ENCODE results near the gene OSBPL10.

DNA sequence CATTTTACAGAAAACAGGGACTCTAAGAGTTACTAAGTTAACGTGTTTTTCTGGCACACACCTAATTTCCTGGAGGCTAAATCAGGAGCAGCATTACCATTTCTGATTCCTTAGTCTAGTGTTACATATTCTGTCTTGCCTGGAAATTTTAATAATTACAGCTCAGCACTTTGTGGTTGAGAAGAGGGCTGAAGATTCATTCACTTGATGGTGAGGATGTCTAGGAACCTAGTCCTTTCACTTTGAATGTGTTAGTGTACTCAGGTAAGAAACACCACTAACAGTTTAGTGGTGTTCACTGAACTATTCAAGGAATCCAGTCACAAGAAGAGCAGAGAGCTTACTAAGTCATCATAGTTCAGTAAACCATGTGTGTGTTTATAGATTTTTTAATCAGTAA, 345.5 kb downstream of the OSBPL10 start:
- no peak for TF ChIP-seq TOX (CRISPR knock-in tag; IDR thresholded peaks at IDR 0.05; ENCODE audit: borderline replicate concordance)
- no peak for TF ChIP-seq CSDC2 (CRISPR knock-in tag; IDR thresholded peaks at IDR 0.05)
- TF ChIP-seq RARB (CRISPR knock-in tag; IDR thresholded peaks at IDR 0.05) = no peak
- no peak for TF ChIP-seq TCF4 (CRISPR knock-in tag; IDR thresholded peaks at IDR 0.05; ENCODE audit: borderline replicate concordance)
- no peak for TF ChIP-seq ZFP30 (CRISPR knock-in tag; IDR thresholded peaks at IDR 0.05)
- no peak for TF ChIP-seq ARNTL (CRISPR knock-in tag; IDR thresholded peaks at IDR 0.05; ENCODE audit: borderline replicate concordance, low read depth)
- no peak for TF ChIP-seq PATZ1 (CRISPR knock-in tag; IDR thresholded peaks at IDR 0.05; ENCODE audit: borderline replicate concordance)
- TF ChIP-seq SNAI2 (CRISPR knock-in tag; IDR thresholded peaks at IDR 0.05) = no peak
- no peak for TF ChIP-seq ZFP3 (CRISPR knock-in tag; IDR thresholded peaks at IDR 0.05)
- no peak for TF ChIP-seq ZNF565 (CRISPR knock-in tag; conservative IDR thresholded peaks at IDR 0.05; ENCODE audit: low read depth)

Data from SK-N-SH treated with all-trans-retinoic acid at 6 μM for 48 hours (cell line).